ENCODE results near the gene PRDM15.

PRDM15 gene

GRCh38 chr21:41816583-41817165 is 62.5 kb downstream of the PRDM15 start:
- ChIA-PET CTCF (interaction anchor here (0.6 to 3.8 kb wide), 58 partner anchors 9 to 695 kb away, joined by 3 to 97 read pairs (median 4); no protein-coding TSS in a partner anchor), POLR2A (interaction anchor here (0.6 to 0.8 kb wide), 3 partner anchors 60 to 449 kb away, joined by 3 to 4 read pairs (median 3); no protein-coding TSS in a partner anchor)
- peak; percentile 86 for DNase-seq (ENCODE audit: extremely low spot score)
- peak; percentile 91 for TF ChIP-seq CTCF (IDR thresholded peaks at IDR 0.05; ENCODE audit: control extremely low read depth, extremely low read depth, low read depth, missing control alignments)

GRCh38 chr21:41815652-41816582 is 63.2 kb downstream of the PRDM15 start:
- CTCF ChIA-PET, result interaction anchor here (0.7 to 3.8 kb wide), 47 partner anchors 8 to 694 kb away, joined by 3 to 97 read pairs (median 4); no protein-coding TSS in a partner anchor
- no peak for DNase-seq (ENCODE audit: extremely low spot score)
- POLR2A ChIA-PET, result interaction anchor here (0.6 to 0.8 kb wide), 2 partner anchors 151 to 448 kb away, joined by 3 to 4 read pairs; no protein-coding TSS in a partner anchor
- no peak for TF ChIP-seq CTCF (IDR thresholded peaks at IDR 0.05; ENCODE audit: control extremely low read depth, extremely low read depth, low read depth, missing control alignments)

- ChIA-PET CTCF (no interaction called here), POLR2A (no interaction called here)
- no peak for TF ChIP-seq CTCF (IDR thresholded peaks at IDR 0.05; ENCODE audit: control extremely low read depth, extremely low read depth, low read depth, missing control alignments)
- DNase-seq (ENCODE audit: extremely low spot score), result no peak
These were observed 65.9 kb downstream of the PRDM15 start for GRCh38 chr21:41813226-41813625.

- no peak for TF ChIP-seq CTCF (IDR thresholded peaks at IDR 0.05; ENCODE audit: control extremely low read depth, extremely low read depth, low read depth, missing control alignments)
- ChIA-PET CTCF (no interaction called here), POLR2A (no interaction called here)
These were observed 66.5 kb downstream of the PRDM15 start for GRCh38 chr21:41812679-41813078.

GRCh38 chr21:41810597-41810932 is 68.6 kb downstream of the PRDM15 start:
- ChIA-PET CTCF (no interaction called here), POLR2A (interaction anchor here (0.6 kb wide), 1 partner anchor 126 kb away, joined by 4 read pairs; no protein-coding TSS in a partner anchor)
- TF ChIP-seq CTCF (IDR thresholded peaks at IDR 0.05; ENCODE audit: control extremely low read depth, extremely low read depth, low read depth, missing control alignments), result no peak
- no peak for DNase-seq (ENCODE audit: extremely low spot score)

More at GRCh38 chr21:41812679-41813078, 66.5 kb downstream of the PRDM15 start:
- no peak for DNase-seq (ENCODE audit: extremely low spot score)

- no peak for DNase-seq (ENCODE audit: extremely low spot score)
- TF ChIP-seq CTCF (IDR thresholded peaks at IDR 0.05; ENCODE audit: control extremely low read depth, extremely low read depth, low read depth, missing control alignments), result no peak
- ChIA-PET POLR2A (interaction anchor here (0.6 kb wide), 1 partner anchor 127 kb away, joined by 4 read pairs; no protein-coding TSS in a partner anchor), CTCF (no interaction called here)
These were observed 69.1 kb downstream of the PRDM15 start for GRCh38 chr21:41809891-41810596.
